Gastrocnemius medialis (tissue), 4 donors: Measurements from ENCODE around the gene TMEM106C. TPM values are rescaled to one million over a fixed set of nuclear protein-coding genes. Genes with fewer than 3 reads are reported as not detected.

Experiments used
- ATAC-seq, 2 donors: fragments of 150-250 bp; one replicate each; pipeline ENCODE4 v1.9.1; 2016
- DNase-seq, 2 donors: peaks; one replicate each; pipeline ENCODE4 v3.0.0-alpha.2; 2019
- H3K27ac ChIP-seq, 4 donors: fragments of 200-600 bp; sonication (generic); 1 replicate in 1 of 4; 2 replicates in 3 of 4; pipeline ENCODE4 v1.5.1; 2016 to 2018; ENCODE audit warnings: mild to moderate bottlenecking in 2 of 4, moderate library complexity in 1 of 4
- H3K27me3 ChIP-seq, 3 donors: fragments of 200-600 bp; sonication (generic) in 2 of 3; 1 replicate in 1 of 3; 2 replicates in 2 of 3; pipeline versions ENCODE4 v1.5.1 to v1.6.0; 2016 to 2019; ENCODE audit warnings: mild to moderate bottlenecking in 1 of 3, moderate library complexity in 1 of 3
- H3K36me3 ChIP-seq, 2 donors: fragments of 200-600 bp; sonication (generic) in 1 of 2; one replicate each; pipeline ENCODE4 v1.5.1; 2017 to 2018
- H3K4me1 ChIP-seq, 2 donors: fragments of 200-600 bp; sonication (generic) in 1 of 2; one replicate each; pipeline ENCODE4 v1.5.1; 2016 to 2017; ENCODE audit warnings: mild to moderate bottlenecking in 2 of 2
- H3K4me3 ChIP-seq, 4 donors: fragments of 200-600 bp; sonication (generic) in 3 of 4; 1 replicate in 1 of 4; 2 replicates in 3 of 4; pipeline ENCODE4 v1.5.1; 2016 to 2019; ENCODE audit warnings: mild to moderate bottlenecking in 2 of 4
- H3K9me3 ChIP-seq, 3 donors: fragments of 200-600 bp; sonication (generic) in 2 of 3; 1 replicate in 1 of 3; 2 replicates in 2 of 3; pipeline ENCODE4 v1.5.1; 2016 to 2019
- CTCF ChIP-seq, 5 experiments: fragments of 450-650 bp in 3 of 5; fragments of 200-600 bp in 2 of 5; sonication (generic) in 2 of 5; IDR thresholded peaks in 4 of 5; conservative IDR thresholded peaks in 1 of 5; 1 replicate in 4 of 5; 2 replicates in 1 of 5; pipeline ENCODE4 v1.5.1; 2016 to 2019; ENCODE audit warnings: antibody characterized with exemption in 5 of 5, mild to moderate bottlenecking in 3 of 5, moderate library complexity in 3 of 5
- POLR2A ChIP-seq, 2 donors: fragments of 450-650 bp; IDR thresholded peaks; one replicate each; pipeline ENCODE4 v1.6.1; 2017; ENCODE audit warnings: antibody characterized with exemption in 2 of 2, mild to moderate bottlenecking in 2 of 2, moderate library complexity in 2 of 2
- in situ Hi-C, 4 donors: fragments of 200-750 bp; cut with MboI; loops; one replicate each; pipeline versions ENCODE4 v1.15.0 to v1.8.0; 2017; ENCODE audit warnings: low sequenced_read_pairs in 4 of 4
- intact Hi-C: fragments of 100-400 bp; cut with DNase I; formaldehyde crosslinking; loops from one replicate; pipeline ENCODE4 v1.15.1; 2023; ENCODE audit warnings: low total_unique reads
- total RNA-seq, 4 donors: library from RNA; depleted of rRNA; stranded (reverse); fragments of >200 nt; gene quantifications; one replicate each; pipeline versions ENCODE4 v1.1.0 to v1.2.3, GENCODE V29; 2016

The TMEM106C gene
- total RNA-seq, 4 donors from 2014 or later, result 11.8 to 27.1 (median 24.8) TPM

GRCh38 chr12:47991106-47992061 lies 28.0 kb downstream of the TMEM106C start:
- intact Hi-C loops (no loop called here), in situ Hi-C loops (no loop called here)
- no peaks in the 10 kb centered on the region for H3K36me3 ChIP-seq
- ATAC-seq (no peak), DNase-seq (no peak)
- H3K4me1 ChIP-seq, result peaks cover 20 to 27% of the 10 kb centered on the region in 2 donors
- H3K4me3 ChIP-seq, result no peak overlapping the region
- H3K27me3 ChIP-seq, result no peaks in the 10 kb centered on the region
- no peak overlapping the region for H3K27ac ChIP-seq
- no peaks in the 10 kb centered on the region for H3K9me3 ChIP-seq
- TF ChIP-seq POLR2A (IDR thresholded peaks at IDR 0.05), result no peak
- no peak for TF ChIP-seq CTCF (IDR thresholded peaks at IDR 0.05 in 4 of 5, conservative IDR thresholded peaks at IDR 0.05 in 1 of 5)

GRCh38 chr12:47992776-47993175 lies 29.4 kb downstream of the TMEM106C start:
- H3K27me3 ChIP-seq, result no peaks in the 10 kb centered on the region
- in situ Hi-C loops, result no loop called here
- no peak overlapping the region for H3K4me3 ChIP-seq
- ATAC-seq, result no peak
- intact Hi-C loops, result no loop called here
- no peaks in the 10 kb centered on the region for H3K36me3 ChIP-seq
- no peaks in the 10 kb centered on the region for H3K9me3 ChIP-seq
- TF ChIP-seq CTCF (IDR thresholded peaks at IDR 0.05 in 4 of 5, conservative IDR thresholded peaks at IDR 0.05 in 1 of 5) (no peak), POLR2A (IDR thresholded peaks at IDR 0.05) (no peak)
- H3K4me1 ChIP-seq, result peaks cover 23 to 29% of the 10 kb centered on the region in 2 donors
- no peak overlapping the region for H3K27ac ChIP-seq
- DNase-seq, result no peak

GRCh38 chr12:47993491-47993890 lies 30.1 kb downstream of the TMEM106C start:
- Histone ChIP-seq H3K4me1 (peaks cover 15 to 21% of the 10 kb centered on the region in 2 donors), H3K36me3 (no peaks in the 10 kb centered on the region), H3K27me3 (no peaks in the 10 kb centered on the region), H3K9me3 (no peaks in the 10 kb centered on the region), H3K4me3 (no peak overlapping the region), H3K27ac (no peak overlapping the region)
- ATAC-seq (no peak), DNase-seq (no peak)
- intact Hi-C loops, result no loop called here
- TF ChIP-seq POLR2A (IDR thresholded peaks at IDR 0.05) (no peak), CTCF (IDR thresholded peaks at IDR 0.05 in 4 of 5, conservative IDR thresholded peaks at IDR 0.05 in 1 of 5) (no peak)
- in situ Hi-C loops, result no loop called here

GRCh38 chr12:47995981-47996401 lies 32.6 kb downstream of the TMEM106C start:
- no peaks in the 10 kb centered on the region for H3K36me3 ChIP-seq
- no peak for DNase-seq
- intact Hi-C loops, result no loop called here
- no peak overlapping the region for H3K27ac ChIP-seq
- no peak overlapping the region for H3K4me3 ChIP-seq
- TF ChIP-seq POLR2A (IDR thresholded peaks at IDR 0.05) (no peak), CTCF (IDR thresholded peaks at IDR 0.05 in 4 of 5, conservative IDR thresholded peaks at IDR 0.05 in 1 of 5) (no peak)
- H3K9me3 ChIP-seq, result no peaks in the 10 kb centered on the region
- in situ Hi-C loops, result no loop called here
- peaks cover 10 to 15% of the 10 kb centered on the region in 2 donors for H3K4me1 ChIP-seq
- ATAC-seq, result peak; percentile 26 to 61
- peaks cover 0 to 13% (median 3%) of the 10 kb centered on the region in 3 donors for H3K27me3 ChIP-seq
